ENCODE data around the gene SLC25A28.

DNA sequence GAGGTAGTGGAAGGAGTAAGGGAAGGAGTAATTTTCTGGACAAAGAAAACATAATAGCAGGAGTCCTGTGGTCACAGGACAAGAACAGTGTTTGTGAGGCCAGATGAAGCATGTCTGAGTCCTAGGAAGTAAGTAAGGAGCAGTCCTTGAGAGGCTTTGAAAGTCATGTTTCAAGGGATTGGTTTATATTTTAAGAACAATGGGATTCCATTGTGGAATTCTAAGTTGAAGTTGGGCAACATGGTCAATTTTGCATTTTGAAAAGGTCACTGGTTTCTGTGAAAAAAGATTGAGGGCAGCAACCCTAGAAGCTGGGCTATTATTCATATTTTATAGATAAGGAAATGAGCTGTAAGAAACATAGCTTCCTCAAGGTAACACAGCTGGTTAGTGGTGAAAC is 10.8 kb upstream of the SLC25A28 start:
- TF ChIP-seq, protein P1, sequence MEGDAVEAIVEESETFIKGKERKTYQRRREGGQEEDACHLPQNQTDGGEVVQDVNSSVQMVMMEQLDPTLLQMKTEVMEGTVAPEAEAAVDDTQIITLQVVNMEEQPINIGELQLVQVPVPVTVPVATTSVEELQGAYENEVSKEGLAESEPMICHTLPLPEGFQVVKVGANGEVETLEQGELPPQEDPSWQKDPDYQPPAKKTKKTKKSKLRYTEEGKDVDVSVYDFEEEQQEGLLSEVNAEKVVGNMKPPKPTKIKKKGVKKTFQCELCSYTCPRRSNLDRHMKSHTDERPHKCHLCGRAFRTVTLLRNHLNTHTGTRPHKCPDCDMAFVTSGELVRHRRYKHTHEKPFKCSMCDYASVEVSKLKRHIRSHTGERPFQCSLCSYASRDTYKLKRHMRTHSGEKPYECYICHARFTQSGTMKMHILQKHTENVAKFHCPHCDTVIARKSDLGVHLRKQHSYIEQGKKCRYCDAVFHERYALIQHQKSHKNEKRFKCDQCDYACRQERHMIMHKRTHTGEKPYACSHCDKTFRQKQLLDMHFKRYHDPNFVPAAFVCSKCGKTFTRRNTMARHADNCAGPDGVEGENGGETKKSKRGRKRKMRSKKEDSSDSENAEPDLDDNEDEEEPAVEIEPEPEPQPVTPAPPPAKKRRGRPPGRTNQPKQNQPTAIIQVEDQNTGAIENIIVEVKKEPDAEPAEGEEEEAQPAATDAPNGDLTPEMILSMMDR (IDR thresholded peaks at IDR 0.05) = no peak
- no peak for TF ChIP-seq POLR2A (IDR thresholded peaks at IDR 0.05; ENCODE audit: low read depth)

Data from esophagus muscularis mucosa (tissue), 3 donors.